Type B pancreatic cell (in vitro differentiated cells): Measurements from ENCODE around the gene CHDH. TPM values are rescaled to one million over a fixed set of nuclear protein-coding genes. Genes with fewer than 3 reads are reported as not detected.

ENCODE experiments used
- DNase-seq: peaks from one replicate; pipeline ENCODE4 v3.0.0; 2021; ENCODE audit warnings: mixed read lengths; ENCODE audit not compliant: unreplicated experiment; ENCODE audit errors: extremely low spot score
- H3K27ac Mint-ChIP-seq: 2 replicates; pipeline ENCODE4 v1.8.0; 2021; ENCODE audit warnings: mild to moderate bottlenecking, mixed read lengths
- H3K27me3 Mint-ChIP-seq: 2 replicates; pipeline ENCODE4 v1.8.0; 2021; ENCODE audit warnings: mixed read lengths
- H3K36me3 Mint-ChIP-seq: 2 replicates; pipeline ENCODE4 v1.8.0; 2021; ENCODE audit warnings: mixed read lengths
- H3K4me1 Mint-ChIP-seq: one replicate; pipeline ENCODE4 v1.8.0; 2021; ENCODE audit warnings: mixed read lengths; ENCODE audit not compliant: unreplicated experiment
- H3K4me3 Mint-ChIP-seq: 2 replicates; pipeline ENCODE4 v1.8.0; 2021; ENCODE audit warnings: mild to moderate bottlenecking, mixed read lengths
- H3K9me3 Mint-ChIP-seq: 2 replicates; pipeline ENCODE4 v1.8.0; 2021; ENCODE audit warnings: mixed read lengths
- CTCF ChIP-seq: fragments of 200-600 bp; sonication (generic); conservative IDR thresholded peaks from 2 replicates; pipeline ENCODE4 v1.5.0; 2021; ENCODE audit warnings: antibody characterized with exemption, mild to moderate bottlenecking
- total RNA-seq: library from RNA; stranded (reverse); gene quantifications from 2 replicates; pipeline ENCODE4 v1.2.1, GENCODE V29; 2021; ENCODE audit warnings: low replicate concordance

The CHDH gene
- total RNA-seq, 1 donor from 2014 or later: 8.0 TPM

GRCh38 chr3:53780171-53780570 lies 66.0 kb downstream of the CHDH start:
- H3K27me3 Mint-ChIP-seq: peaks cover 6% of the 10 kb centered on the region
- H3K4me3 Mint-ChIP-seq: no peak overlapping the region
- no peak for TF ChIP-seq CTCF
- peaks cover 5% of the 10 kb centered on the region for H3K9me3 Mint-ChIP-seq
- H3K27ac Mint-ChIP-seq: no peak overlapping the region
- no peak for DNase-seq
- peaks cover 6% of the 10 kb centered on the region for H3K36me3 Mint-ChIP-seq
- peaks cover 18% of the 10 kb centered on the region for H3K4me1 Mint-ChIP-seq

GRCh38 chr3:53778153-53778552 lies 68.1 kb downstream of the CHDH start:
- peaks cover 36% of the 10 kb centered on the region for H3K4me1 Mint-ChIP-seq
- no peak overlapping the region for H3K4me3 Mint-ChIP-seq
- TF ChIP-seq CTCF: no peak
- peaks cover 6% of the 10 kb centered on the region for H3K36me3 Mint-ChIP-seq
- H3K27ac Mint-ChIP-seq: no peak overlapping the region
- no peak for DNase-seq
- H3K27me3 Mint-ChIP-seq: peaks cover 11% of the 10 kb centered on the region
- H3K9me3 Mint-ChIP-seq: peaks cover 5% of the 10 kb centered on the region

DNA sequence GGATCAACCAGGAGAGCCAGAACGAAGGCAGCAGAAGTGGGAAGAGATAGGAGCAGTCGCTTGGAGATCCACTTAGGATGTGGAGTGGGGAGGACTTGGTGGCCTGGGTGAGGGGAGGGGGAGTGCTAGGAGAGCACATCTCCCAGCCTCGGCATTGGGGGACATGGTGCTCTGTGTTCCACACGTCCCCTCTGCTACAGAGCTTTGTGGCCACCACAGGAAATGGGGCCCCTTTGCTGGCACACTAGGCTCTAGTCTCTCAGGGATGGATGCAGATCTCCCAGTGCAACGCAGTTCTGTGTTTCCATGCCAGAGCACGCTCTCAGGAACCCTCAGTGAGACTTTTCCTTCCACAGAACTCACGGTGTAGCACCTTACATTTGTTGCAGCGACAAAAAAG lies 68.8 kb downstream of the CHDH start:
- H3K27ac Mint-ChIP-seq: peak overlapping the region; percentile 30
- H3K4me3 Mint-ChIP-seq: no peak overlapping the region
- peaks cover 43% of the 10 kb centered on the region for H3K4me1 Mint-ChIP-seq
- peaks cover 11% of the 10 kb centered on the region for H3K27me3 Mint-ChIP-seq
- no peak for TF ChIP-seq CTCF
- DNase-seq: no peak
- peaks cover 6% of the 10 kb centered on the region for H3K36me3 Mint-ChIP-seq
- peaks cover 5% of the 10 kb centered on the region for H3K9me3 Mint-ChIP-seq

- Mint-ChIP-seq H3K9me3 (peaks cover 5% of the 10 kb centered on the region), H3K4me1 (peaks cover 44% of the 10 kb centered on the region), H3K36me3 (peaks cover 6% of the 10 kb centered on the region), H3K27ac (peak overlapping the region; percentile 30), H3K27me3 (peaks cover 11% of the 10 kb centered on the region), H3K4me3 (peak overlapping the region; percentile 23)
- DNase-seq: no peak
- TF ChIP-seq CTCF: no peak
Measured at GRCh38 chr3:53776494-53777101, 69.6 kb downstream of the CHDH start.

DNA sequence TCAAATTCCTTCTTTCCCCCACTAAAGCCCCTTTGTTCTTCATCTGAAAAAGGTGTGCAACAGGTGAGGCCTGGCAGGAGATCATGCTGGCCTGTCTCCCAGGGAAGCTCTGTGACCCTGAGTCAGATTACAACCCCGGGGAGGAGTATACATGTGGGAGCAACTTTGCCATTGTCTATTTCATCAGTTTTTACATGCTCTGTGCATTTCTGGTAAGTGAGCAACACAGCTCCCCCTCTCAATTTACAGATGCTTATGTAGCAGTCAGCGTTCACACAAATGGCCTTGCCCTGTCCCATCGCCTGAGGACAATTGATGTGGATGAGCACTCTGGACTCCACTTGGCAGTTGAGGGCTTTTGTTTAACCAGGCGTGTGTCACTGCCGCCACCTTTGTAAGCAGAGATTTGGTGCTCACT lies 70.4 kb downstream of the CHDH start:
- TF ChIP-seq CTCF: no peak
- Mint-ChIP-seq H3K36me3 (peaks cover 6% of the 10 kb centered on the region), H3K27me3 (peaks cover 11% of the 10 kb centered on the region), H3K4me1 (peaks cover 44% of the 10 kb centered on the region), H3K27ac (peak overlapping the region; percentile 30), H3K4me3 (no peak overlapping the region), H3K9me3 (peaks cover 5% of the 10 kb centered on the region)
- no peak for DNase-seq
